GM12872 (cell line): Measurements from ENCODE around the gene STAM2.

Source experiments
- TF ChIP-seq, protein P1 (sequence below): IDR thresholded peaks from 3 replicates; pipeline ENCODE4 v1.5.1; 2011; ENCODE audit warnings: low read depth, mild to moderate bottlenecking, low read length, moderate library complexity; ENCODE audit not compliant: insufficient read depth

STAM2 gene

DNA sequence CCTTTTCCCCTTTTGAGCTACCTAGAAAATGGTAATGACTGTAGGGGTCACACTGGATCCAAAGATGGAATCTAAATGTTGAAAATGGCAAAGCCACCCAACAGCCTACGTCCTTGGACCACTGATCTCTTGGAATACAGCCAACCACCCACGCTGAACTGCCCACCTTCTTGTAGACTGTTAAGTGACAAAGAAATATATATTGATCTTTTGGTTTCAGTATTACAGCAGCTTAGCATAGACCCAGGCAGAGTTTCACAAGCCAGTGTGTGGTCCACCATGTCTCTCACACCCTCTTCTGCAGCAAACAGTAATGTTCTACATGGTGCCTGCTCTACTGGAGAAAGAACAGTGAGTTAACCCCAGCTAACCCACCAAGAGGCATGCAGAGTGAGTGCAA lies 96.9 kb downstream of the STAM2 start:
- TF ChIP-seq, protein P1, sequence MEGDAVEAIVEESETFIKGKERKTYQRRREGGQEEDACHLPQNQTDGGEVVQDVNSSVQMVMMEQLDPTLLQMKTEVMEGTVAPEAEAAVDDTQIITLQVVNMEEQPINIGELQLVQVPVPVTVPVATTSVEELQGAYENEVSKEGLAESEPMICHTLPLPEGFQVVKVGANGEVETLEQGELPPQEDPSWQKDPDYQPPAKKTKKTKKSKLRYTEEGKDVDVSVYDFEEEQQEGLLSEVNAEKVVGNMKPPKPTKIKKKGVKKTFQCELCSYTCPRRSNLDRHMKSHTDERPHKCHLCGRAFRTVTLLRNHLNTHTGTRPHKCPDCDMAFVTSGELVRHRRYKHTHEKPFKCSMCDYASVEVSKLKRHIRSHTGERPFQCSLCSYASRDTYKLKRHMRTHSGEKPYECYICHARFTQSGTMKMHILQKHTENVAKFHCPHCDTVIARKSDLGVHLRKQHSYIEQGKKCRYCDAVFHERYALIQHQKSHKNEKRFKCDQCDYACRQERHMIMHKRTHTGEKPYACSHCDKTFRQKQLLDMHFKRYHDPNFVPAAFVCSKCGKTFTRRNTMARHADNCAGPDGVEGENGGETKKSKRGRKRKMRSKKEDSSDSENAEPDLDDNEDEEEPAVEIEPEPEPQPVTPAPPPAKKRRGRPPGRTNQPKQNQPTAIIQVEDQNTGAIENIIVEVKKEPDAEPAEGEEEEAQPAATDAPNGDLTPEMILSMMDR, result no peak

DNA sequence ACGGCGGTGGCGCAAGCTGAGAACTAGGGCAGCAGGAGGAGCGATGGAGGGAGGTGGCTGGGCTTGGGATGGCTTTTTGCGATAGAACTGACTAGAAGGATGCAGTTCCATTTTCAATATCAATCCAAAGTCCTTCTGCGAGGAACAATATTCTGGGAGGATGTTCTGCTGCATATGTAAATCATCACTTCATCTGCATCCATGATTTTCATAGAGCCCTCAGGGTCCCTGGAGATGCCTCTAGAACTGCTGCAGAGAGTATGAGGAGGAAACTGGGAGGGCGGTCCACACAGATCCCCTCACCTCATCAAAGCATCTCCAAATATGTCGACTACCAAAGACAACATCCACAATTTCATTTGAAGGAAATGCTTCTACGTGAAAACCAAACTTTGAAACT lies 97.5 kb downstream of the STAM2 start:
- TF ChIP-seq, protein P1, result no peak

DNA sequence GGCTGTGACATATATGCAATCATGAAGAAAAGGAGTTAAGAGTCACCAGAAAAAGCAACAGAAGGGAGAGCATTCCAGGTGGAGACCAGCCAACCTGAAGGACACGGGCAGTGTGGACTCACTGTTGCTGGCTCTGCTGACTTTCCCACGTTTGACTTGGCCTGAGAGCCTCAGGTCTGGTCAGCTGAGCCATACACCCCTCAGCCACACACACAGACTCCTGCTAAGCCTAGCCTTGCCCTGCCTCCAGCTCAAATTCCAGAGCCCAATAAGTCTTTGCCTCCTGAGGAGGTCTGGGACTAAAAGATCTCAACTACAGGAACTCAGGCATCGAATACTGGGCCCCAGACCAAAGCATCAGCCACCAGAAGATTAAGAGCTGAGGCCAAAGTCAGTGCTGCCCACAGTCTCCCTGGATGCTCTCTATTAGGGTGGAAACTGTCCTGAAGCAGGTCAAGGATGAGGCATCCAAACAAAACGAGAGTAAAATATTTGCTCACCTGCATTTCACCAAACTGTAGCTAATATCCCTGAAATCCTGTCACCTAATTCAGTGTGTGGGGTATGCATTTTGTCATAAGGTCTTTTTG lies 100.0 kb downstream of the STAM2 start:
- TF ChIP-seq, protein P1, result no peak

- TF ChIP-seq, protein P1, result no peak
Observed at GRCh38 chr2:152072011-152072410, 103.6 kb downstream of the STAM2 start.

DNA sequence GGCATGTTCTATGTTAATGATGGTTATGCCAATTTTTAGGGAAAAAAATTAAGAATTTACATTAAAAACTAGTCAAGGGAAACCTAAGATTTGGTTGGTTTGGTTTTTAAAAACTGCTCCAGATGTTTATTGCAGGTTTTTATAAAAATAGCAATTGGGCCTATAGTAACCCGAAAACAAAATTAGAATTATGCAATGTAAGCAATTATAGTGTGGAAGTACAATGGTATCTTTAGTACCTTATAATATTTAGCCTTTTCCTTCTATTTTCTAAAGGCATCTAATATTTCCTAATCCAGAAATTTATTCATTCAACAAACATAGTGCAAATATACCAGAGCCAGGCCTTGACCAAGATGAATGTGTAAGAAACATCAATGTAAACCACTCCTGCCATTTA lies 104.0 kb downstream of the STAM2 start:
- TF ChIP-seq, protein P1, result no peak

DNA sequence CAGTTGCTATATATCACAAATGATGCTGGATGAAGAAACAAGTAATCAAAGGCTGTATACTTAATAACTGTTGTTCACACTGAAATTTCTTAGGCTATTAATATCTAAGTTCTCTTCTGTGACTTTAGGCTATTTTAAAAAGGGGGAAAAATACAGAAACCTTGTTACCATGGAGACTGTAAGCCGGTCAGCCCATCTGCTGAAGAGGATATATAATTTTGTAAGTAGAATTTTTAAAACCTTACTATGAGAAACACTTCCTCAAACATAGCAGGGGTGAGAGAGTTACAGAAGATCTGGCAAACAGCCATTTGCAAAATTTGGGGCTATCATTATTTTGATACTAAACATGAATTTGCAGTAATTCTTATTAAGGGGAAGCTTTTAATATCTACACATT lies 104.5 kb downstream of the STAM2 start:
- TF ChIP-seq, protein P1, result no peak

GRCh38 chr2:152068226-152068625 lies 107.3 kb downstream of the STAM2 start:
- TF ChIP-seq, protein P1, result no peak
